M059J (cell line): ENCODE measurements around the gene STX12. TPM values are rescaled to one million over a fixed set of nuclear protein-coding genes. Genes with fewer than 3 reads are reported as not detected.
A peak's percentile ranks its signal among the peaks of the same experiment; 100 is the strongest.
"Not testable (repeated sequence)": the region's sequence is repeated elsewhere in the genome, so short reads cannot be mapped to it uniquely, and the experiment has no call there.

Source experiments
- DNase-seq: peaks from one replicate; pipeline ENCODE4 v3.0.0-alpha.2; 2012; ENCODE audit warnings: low read depth
- total RNA-seq: library from RNA; depleted of rRNA; stranded (reverse); fragments of >200 nt; shearing (Covaris generic); gene quantifications from 2 replicates; pipeline ENCODE4 v1.2.3, GENCODE V29; 2014; rRNA removed

STX12 gene
- total RNA-seq, 1 experiment from 2014 or later, result 59.1 TPM

GRCh38 chr1:27868932-27869718 is 96.1 kb downstream of the STX12 start:
- DNase-seq, result no peak

DNA sequence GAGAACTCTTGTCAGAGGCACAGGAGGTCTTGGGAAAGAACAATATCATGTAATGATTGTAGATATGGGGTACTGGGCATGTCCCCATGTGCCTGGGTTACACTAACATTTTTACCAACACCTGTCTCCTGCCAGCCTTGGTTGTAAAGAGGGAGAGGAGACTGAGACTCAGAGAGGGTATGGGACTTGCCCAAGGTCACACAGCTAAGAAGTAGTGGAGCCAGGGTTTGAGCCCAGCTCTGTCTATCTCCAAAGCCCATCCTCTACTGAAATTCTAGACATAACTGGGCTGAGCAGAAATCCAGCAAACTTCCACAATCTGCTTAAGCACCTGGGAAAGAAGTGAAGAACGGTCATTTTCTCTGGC is 96.7 kb downstream of the STX12 start:
- no peak for DNase-seq

DNA sequence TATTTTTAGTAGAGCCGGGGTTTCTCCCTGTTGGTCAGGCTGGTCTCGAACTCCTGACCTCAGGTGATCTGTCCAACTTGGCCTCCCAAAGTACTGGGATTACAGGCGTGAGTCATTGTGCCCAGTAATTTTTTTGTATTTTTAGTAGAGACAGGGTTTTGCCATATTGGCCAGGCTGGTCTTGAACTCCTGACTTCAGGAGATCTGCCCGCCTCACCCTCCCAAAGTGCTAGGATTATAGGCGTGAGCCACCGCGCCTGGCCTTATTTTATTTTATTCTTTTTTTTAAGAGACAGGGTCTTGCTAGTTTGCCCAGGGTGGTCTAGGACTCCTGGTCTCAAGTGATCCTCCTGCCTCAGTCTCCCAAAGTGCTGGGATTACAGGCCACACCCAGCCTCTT is 98.1 kb downstream of the STX12 start:
- DNase-seq, result not testable (repeated sequence)

- peak; percentile 56 for DNase-seq
These were observed 99.2 kb downstream of the STX12 start, which contains the start of gene THEMIS2 for GRCh38 chr1:27872059-27872801. TSS of gene THEMIS2 (plus strand) at chr1:27872544. CDS start at chr1:27872572, 28 bp downstream.

GRCh38 chr1:27872802-27873551 is 100.0 kb downstream of the STX12 start:
- peak; percentile 23 for DNase-seq

GRCh38 chr1:27873671-27874384 is 100.8 kb downstream of the STX12 start:
- no peak for DNase-seq

Other genes starting within 250 kb of the STX12 start
- gene AHDC1, start 169.1 kb upstream of the STX12 start, total RNA-seq, result 6.0 and 19.1 TPM in 2 replicates
- gene FGR, start 138.0 kb upstream of the STX12 start, total RNA-seq, result 0.17 TPM in 1 of 2 replicates, not detected in the other
- 3,501 and 4,716 TPM in 2 replicates for gene IFI6, start 101.0 kb upstream of the STX12 start, total RNA-seq
- gene FAM76A, start 47.3 kb upstream of the STX12 start, total RNA-seq, result 22.7 and 26.4 TPM in 2 replicates
- gene PPP1R8, start 57.6 kb downstream of the STX12 start, total RNA-seq, result 37.8 and 52.1 TPM in 2 replicates
- gene THEMIS2, start 99.3 kb downstream of the STX12 start, total RNA-seq, result 13.6 and 23.5 TPM in 2 replicates
- gene RPA2, start 141.4 kb downstream of the STX12 start, total RNA-seq, result 110 and 111 TPM in 2 replicates
- 0.10 and 1.1 TPM in 2 replicates for gene SMPDL3B, start 161.8 kb downstream of the STX12 start, total RNA-seq
- 1.7 and 3.4 TPM in 2 replicates for gene XKR8, start 186.8 kb downstream of the STX12 start, total RNA-seq